ENCODE measurements around the gene EEF1AKMT2. TPM values are rescaled to one million over a fixed set of nuclear protein-coding genes. Genes with fewer than 3 reads are reported as not detected.

EEF1AKMT2 gene
- total RNA-seq, 1 experiment from 2014 or later: 32.2 TPM

DNA sequence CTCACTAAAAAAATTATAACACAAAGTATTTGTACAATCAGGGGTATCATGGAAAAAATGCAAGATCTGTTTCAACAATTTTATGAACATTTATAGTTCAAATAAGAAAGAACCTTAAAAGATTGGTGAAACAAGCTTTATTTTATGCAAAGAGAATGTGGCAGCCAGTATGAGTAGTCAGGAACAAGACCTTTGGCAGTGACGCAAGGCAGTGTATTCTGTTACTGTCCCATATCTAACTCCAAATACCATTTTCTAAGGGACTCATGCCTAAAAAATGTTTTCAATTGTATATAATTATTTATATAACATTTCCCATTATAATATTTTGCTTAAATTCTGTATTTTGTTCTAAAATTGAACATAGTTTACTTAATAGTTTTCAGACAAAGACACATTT, 28.4 kb downstream of the EEF1AKMT2 start:
- intact Hi-C loops (cut with micrococcal nuclease; ENCODE audit: unreplicated experiment): no loop called here
- DNase-seq (ENCODE audit: low spot score): no peak
- TF ChIP-seq, protein P1, sequence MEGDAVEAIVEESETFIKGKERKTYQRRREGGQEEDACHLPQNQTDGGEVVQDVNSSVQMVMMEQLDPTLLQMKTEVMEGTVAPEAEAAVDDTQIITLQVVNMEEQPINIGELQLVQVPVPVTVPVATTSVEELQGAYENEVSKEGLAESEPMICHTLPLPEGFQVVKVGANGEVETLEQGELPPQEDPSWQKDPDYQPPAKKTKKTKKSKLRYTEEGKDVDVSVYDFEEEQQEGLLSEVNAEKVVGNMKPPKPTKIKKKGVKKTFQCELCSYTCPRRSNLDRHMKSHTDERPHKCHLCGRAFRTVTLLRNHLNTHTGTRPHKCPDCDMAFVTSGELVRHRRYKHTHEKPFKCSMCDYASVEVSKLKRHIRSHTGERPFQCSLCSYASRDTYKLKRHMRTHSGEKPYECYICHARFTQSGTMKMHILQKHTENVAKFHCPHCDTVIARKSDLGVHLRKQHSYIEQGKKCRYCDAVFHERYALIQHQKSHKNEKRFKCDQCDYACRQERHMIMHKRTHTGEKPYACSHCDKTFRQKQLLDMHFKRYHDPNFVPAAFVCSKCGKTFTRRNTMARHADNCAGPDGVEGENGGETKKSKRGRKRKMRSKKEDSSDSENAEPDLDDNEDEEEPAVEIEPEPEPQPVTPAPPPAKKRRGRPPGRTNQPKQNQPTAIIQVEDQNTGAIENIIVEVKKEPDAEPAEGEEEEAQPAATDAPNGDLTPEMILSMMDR (conservative IDR thresholded peaks at IDR 0.05; ENCODE audit: low read depth, low read length): no peak
- no peak for TF ChIP-seq EZH2 (IDR thresholded peaks at IDR 0.05; ENCODE audit: borderline replicate concordance, low read depth, low read length, poor library complexity, severe bottlenecking)
- POLR2A ChIA-PET (ENCODE audit: low non-redundant PET): no interaction called here
- H3K4me3 ChIP-seq (ENCODE audit: low read depth, low read length, poor library complexity, severe bottlenecking): no peak overlapping the region
- CTCF ChIA-PET: no interaction called here
- H3K27me3 ChIP-seq (replicated peaks; ENCODE audit: insufficient read depth, low read depth, low read length, poor library complexity): no peaks in the 10 kb centered on the region
- peaks cover 20% of the 10 kb centered on the region for H3K4me1 ChIP-seq (ENCODE audit: insufficient read depth, low read length, poor library complexity, severe bottlenecking)
- H3K27ac ChIP-seq (ENCODE audit: low read depth, low read length, poor library complexity, severe bottlenecking): no peak overlapping the region
- H3K9me3 ChIP-seq (ENCODE audit: low read depth, low read length, poor library complexity, severe bottlenecking): no peaks in the 10 kb centered on the region
- BruUV-seq (replicated peaks): no TSS peak
- peaks cover 50% of the 10 kb centered on the region for H3K36me3 ChIP-seq (ENCODE audit: insufficient read depth, low read length, poor library complexity, severe bottlenecking)

DNA sequence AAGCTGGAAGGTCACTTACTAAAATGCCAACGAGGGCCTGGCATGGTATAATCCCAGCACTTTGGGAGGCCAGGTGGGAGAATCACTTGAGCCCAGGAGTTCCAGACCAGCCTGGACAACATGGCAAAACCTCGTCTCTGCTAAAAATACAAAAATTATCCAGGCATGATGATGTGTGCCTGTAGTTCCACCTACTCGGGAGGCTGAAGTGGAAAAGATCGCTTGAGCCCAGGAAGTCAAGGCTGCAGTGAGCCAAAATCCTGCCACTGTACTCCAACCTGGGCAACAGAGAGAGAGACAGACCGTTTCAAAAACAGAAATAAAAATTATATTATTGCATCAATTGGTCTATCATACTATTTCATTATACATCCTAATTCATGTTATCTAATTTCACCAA, 29.4 kb downstream of the EEF1AKMT2 start:
- H3K4me1 ChIP-seq (ENCODE audit: insufficient read depth, low read length, poor library complexity, severe bottlenecking): peaks cover 29% of the 10 kb centered on the region
- ChIA-PET POLR2A (ENCODE audit: low non-redundant PET) (no interaction called here), CTCF (no interaction called here)
- no peaks in the 10 kb centered on the region for H3K27me3 ChIP-seq (replicated peaks; ENCODE audit: insufficient read depth, low read depth, low read length, poor library complexity)
- no peak for TF ChIP-seq EZH2 (IDR thresholded peaks at IDR 0.05; ENCODE audit: borderline replicate concordance, low read depth, low read length, poor library complexity, severe bottlenecking)
- TF ChIP-seq, protein P1 (conservative IDR thresholded peaks at IDR 0.05; ENCODE audit: low read depth, low read length): no peak
- H3K27ac ChIP-seq (ENCODE audit: low read depth, low read length, poor library complexity, severe bottlenecking): no peak overlapping the region
- no peak for DNase-seq (ENCODE audit: low spot score)
- BruUV-seq (replicated peaks): no TSS peak
- H3K36me3 ChIP-seq (ENCODE audit: insufficient read depth, low read length, poor library complexity, severe bottlenecking): peaks cover 53% of the 10 kb centered on the region
- intact Hi-C loops (cut with micrococcal nuclease; ENCODE audit: unreplicated experiment): no loop called here
- H3K4me3 ChIP-seq (ENCODE audit: low read depth, low read length, poor library complexity, severe bottlenecking): no peak overlapping the region
- H3K9me3 ChIP-seq (ENCODE audit: low read depth, low read length, poor library complexity, severe bottlenecking): no peaks in the 10 kb centered on the region

DNA sequence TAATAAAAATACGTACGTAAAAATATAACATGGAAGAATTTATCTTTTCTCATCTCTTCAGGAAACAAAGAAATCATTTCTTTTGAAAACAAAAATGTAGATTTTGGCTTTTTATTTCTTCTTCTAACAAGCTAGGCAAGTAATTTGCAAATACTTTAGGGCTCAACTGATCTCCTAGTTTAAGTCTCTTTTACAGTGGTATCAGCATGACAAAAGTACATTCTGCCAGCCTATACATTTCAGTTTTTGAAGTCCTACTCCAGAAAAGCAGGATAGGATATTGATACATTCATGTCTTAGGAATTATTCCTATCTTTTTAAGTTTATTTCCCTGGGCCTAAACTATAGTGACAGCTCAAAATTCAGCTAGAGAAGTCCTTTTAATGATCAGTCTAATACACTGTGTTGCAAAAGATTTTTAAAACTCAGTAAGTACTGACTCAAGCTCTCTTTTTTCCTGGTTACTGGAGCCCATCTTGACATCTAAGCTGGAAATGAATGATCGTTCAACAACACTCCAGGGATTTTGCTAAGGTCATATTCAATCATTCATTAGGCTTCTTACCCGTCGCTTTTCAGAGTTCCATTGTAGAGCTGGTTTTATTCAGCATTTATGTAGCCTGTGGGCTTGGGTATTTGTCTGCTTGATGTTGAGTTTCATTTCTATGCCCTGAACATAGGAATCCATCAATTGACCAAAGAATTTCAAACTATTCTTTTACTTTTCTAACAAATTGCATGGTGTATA, 35.4 kb downstream of the EEF1AKMT2 start:
- H3K4me1 ChIP-seq (ENCODE audit: insufficient read depth, low read length, poor library complexity, severe bottlenecking): peaks cover 25% of the 10 kb centered on the region
- CTCF ChIA-PET: no interaction called here
- H3K27me3 ChIP-seq (replicated peaks; ENCODE audit: insufficient read depth, low read depth, low read length, poor library complexity): no peaks in the 10 kb centered on the region
- no peak for TF ChIP-seq EZH2 (IDR thresholded peaks at IDR 0.05; ENCODE audit: borderline replicate concordance, low read depth, low read length, poor library complexity, severe bottlenecking)
- TF ChIP-seq, protein P1 (conservative IDR thresholded peaks at IDR 0.05; ENCODE audit: low read depth, low read length): no peak
- no TSS peak for BruUV-seq (replicated peaks)
- peak overlapping the region; percentile 49 for H3K27ac ChIP-seq (ENCODE audit: low read depth, low read length, poor library complexity, severe bottlenecking)
- H3K9me3 ChIP-seq (ENCODE audit: low read depth, low read length, poor library complexity, severe bottlenecking): no peaks in the 10 kb centered on the region
- H3K36me3 ChIP-seq (ENCODE audit: insufficient read depth, low read length, poor library complexity, severe bottlenecking): peaks cover 34% of the 10 kb centered on the region
- POLR2A ChIA-PET (ENCODE audit: low non-redundant PET): interaction anchor here (0.5 kb wide), 1 partner anchor 60 kb away, joined by 3 read pairs; no protein-coding TSS in a partner anchor
- no peak overlapping the region for H3K4me3 ChIP-seq (ENCODE audit: low read depth, low read length, poor library complexity, severe bottlenecking)
- DNase-seq (ENCODE audit: low spot score): peak; percentile 27
- intact Hi-C loops (cut with micrococcal nuclease; ENCODE audit: unreplicated experiment): no loop called here
